HEK293T (cell line): ENCODE data around the gene ERC1.

ENCODE experiments used
- CTCF ChIA-PET: fragments of 350-600 bp; formaldehyde crosslinking; extraction: SDS; loops from one replicate; lab custom pipeline; 2021; ENCODE audit warnings: antibody characterized with exemption, inconsistent platforms; lab: Yijun Ruan, JAX
- POLR2A ChIA-PET: fragments of 350-600 bp; formaldehyde crosslinking; extraction: SDS; loops from one replicate; lab custom pipeline; 2020; ENCODE audit warnings: antibody characterized with exemption, inconsistent platforms; lab: Yijun Ruan, JAX
- DNase-seq: peaks from one replicate; pipeline ENCODE4 v3.0.0; 2012; ENCODE audit warnings: mixed read lengths; ENCODE audit errors: extremely low spot score
- ARNT ChIP-seq: fragments of 450-650 bp; IDR thresholded peaks from 2 replicates; pipeline ENCODE4 v1.6.1; 2017; ENCODE audit warnings: mild to moderate bottlenecking
- BHLHE40 ChIP-seq: fragments of 450-650 bp; IDR thresholded peaks from 2 replicates; pipeline ENCODE4 v1.6.1; 2016; ENCODE audit warnings: mild to moderate bottlenecking, moderate library complexity, borderline replicate concordance
- CTBP1 ChIP-seq: fragments of 450-650 bp; IDR thresholded peaks from 2 replicates; pipeline ENCODE4 v1.6.1; 2016; ENCODE audit warnings: borderline replicate concordance
- ELF4 ChIP-seq: fragments of 450-650 bp; IDR thresholded peaks from 2 replicates; pipeline ENCODE4 v1.6.1; 2017; ENCODE audit warnings: antibody characterized with exemption
- FOXA1 ChIP-seq: fragments of 450-650 bp; IDR thresholded peaks from 2 replicates; pipeline ENCODE4 v1.6.1; 2016; ENCODE audit warnings: mild to moderate bottlenecking
- FOXK2 ChIP-seq: fragments of 450-650 bp; IDR thresholded peaks from 2 replicates; pipeline ENCODE4 v1.6.1; 2016; ENCODE audit warnings: mild to moderate bottlenecking
- FOXM1 ChIP-seq: fragments of 450-650 bp; IDR thresholded peaks from 2 replicates; pipeline ENCODE4 v1.6.1; 2017; ENCODE audit warnings: mild to moderate bottlenecking, borderline replicate concordance
- HDGF ChIP-seq: fragments of 450-650 bp; IDR thresholded peaks from 2 replicates; pipeline ENCODE4 v1.6.1; 2017; ENCODE audit warnings: antibody characterized with exemption, borderline replicate concordance
- L3MBTL2 ChIP-seq: fragments of 450-650 bp; conservative IDR thresholded peaks from 2 replicates; pipeline ENCODE4 v1.6.1; 2016; ENCODE audit warnings: mild to moderate bottlenecking
- LEF1 ChIP-seq: fragments of 450-650 bp; IDR thresholded peaks from 2 replicates; pipeline ENCODE4 v1.6.1; 2017; ENCODE audit warnings: mild to moderate bottlenecking, borderline replicate concordance
- NFRKB ChIP-seq: fragments of 450-650 bp; IDR thresholded peaks from 2 replicates; pipeline ENCODE4 v1.6.1; 2016; ENCODE audit warnings: mild to moderate bottlenecking, moderate library complexity
- PKNOX1 ChIP-seq: fragments of 450-650 bp; IDR thresholded peaks from 2 replicates; pipeline ENCODE4 v1.6.1; 2016
- SP1 ChIP-seq: fragments of 450-650 bp; IDR thresholded peaks from 2 replicates; pipeline ENCODE4 v1.6.1; 2017
- SUZ12 ChIP-seq: fragments of 450-650 bp; IDR thresholded peaks from 2 replicates; pipeline ENCODE4 v1.6.1; 2016; ENCODE audit warnings: mild to moderate bottlenecking
- TARDBP ChIP-seq: fragments of 450-650 bp; IDR thresholded peaks from 2 replicates; pipeline ENCODE4 v1.6.1; 2016
- ZNF384 ChIP-seq: fragments of 450-650 bp; IDR thresholded peaks from 2 replicates; pipeline ENCODE4 v1.6.1; 2016

The ERC1 gene

GRCh38 chr12:1220127-1221092, 229.4 kb downstream of the ERC1 start:
- CTCF ChIA-PET = interaction anchor here (0.6 kb wide), 1 partner anchor 652 kb away, joined by 3 read pairs; no protein-coding TSS in a partner anchor
- no peak for DNase-seq
- POLR2A ChIA-PET = no interaction called here
- no peak for TF ChIP-seq PKNOX1
- TF ChIP-seq ZNF384 = no peak

- ChIA-PET CTCF (interaction anchor here (0.6 kb wide), 2 partner anchors 24 to 93 kb away, joined by 3 to 4 read pairs; no protein-coding TSS in a partner anchor), POLR2A (no interaction called here)
- TF ChIP-seq SUZ12 (no peak), CTBP1 (no peak), FOXM1 (no peak), NFRKB (no peak), ARNT (no peak), HDGF (no peak), BHLHE40 (no peak), SP1 (no peak), L3MBTL2 (no peak), FOXA1 (no peak), PKNOX1 (no peak)
- DNase-seq = no peak
Observed at GRCh38 chr12:1222858-1223639, 232.0 kb downstream of the ERC1 start.

- CTCF ChIA-PET = no interaction called here
- DNase-seq = no peak
Observed at GRCh38 chr12:1226951-1227350, 235.9 kb downstream of the ERC1 start.

GRCh38 chr12:1234073-1234472, 243.1 kb downstream of the ERC1 start:
- TF ChIP-seq SP1 (no peak), BHLHE40 (no peak), ELF4 (no peak), ZNF384 (no peak), L3MBTL2 (no peak), NFRKB (no peak), LEF1 (no peak), FOXA1 (no peak), FOXK2 (no peak), ARNT (no peak), FOXM1 (no peak), TARDBP (no peak), SUZ12 (no peak), CTBP1 (no peak), PKNOX1 (no peak), HDGF (no peak)
- ChIA-PET POLR2A (no interaction called here), CTCF (no interaction called here)
- no peak for DNase-seq

More at GRCh38 chr12:1226951-1227350, 235.9 kb downstream of the ERC1 start:
- TF ChIP-seq NFRKB = no peak
- TF ChIP-seq HDGF = no peak
- TF ChIP-seq LEF1 = no peak
- TF ChIP-seq FOXM1 = no peak
- no peak for TF ChIP-seq FOXK2
- TF ChIP-seq PKNOX1 = no peak
- TF ChIP-seq TARDBP = no peak
- no peak for TF ChIP-seq L3MBTL2
- no peak for TF ChIP-seq SP1
- TF ChIP-seq FOXA1 = no peak
- TF ChIP-seq ARNT = no peak
- TF ChIP-seq ZNF384 = no peak
- TF ChIP-seq SUZ12 = no peak
- POLR2A ChIA-PET = no interaction called here

- DNase-seq = no peak
- no peak for TF ChIP-seq FOXK2
- no peak for TF ChIP-seq FOXA1
- TF ChIP-seq PKNOX1 = peak; percentile 71
- TF ChIP-seq SUZ12 = no peak
- ChIA-PET POLR2A (no interaction called here), CTCF (no interaction called here)
Observed at GRCh38 chr12:1246637-1247036, 255.6 kb downstream of the ERC1 start.
